GM18909 (cell line): ENCODE results near the gene USP31.
"Not testable (repeated sequence)": the region's sequence is repeated elsewhere in the genome, so short reads cannot be mapped to it uniquely, and the experiment has no call there.

Experiments used
- ATAC-seq: cut with Tn5 transposase; IDR thresholded peaks from one replicate; pipeline ENCODE4 v1.9.1; 2021; ENCODE audit warnings: mild to moderate bottlenecking; ENCODE audit not compliant: unreplicated experiment, poor library complexity

Gene USP31

GRCh38 chr16:23158114-23158513 lies 8.9 kb upstream of the USP31 start:
- no peak for ATAC-seq

GRCh38 chr16:23156946-23157460 lies 7.8 kb upstream of the USP31 start:
- ATAC-seq = no peak

GRCh38 chr16:23156110-23156509 lies 6.9 kb upstream of the USP31 start:
- ATAC-seq = no peak

GRCh38 chr16:23155445-23156049 lies 6.3 kb upstream of the USP31 start:
- ATAC-seq = no peak

- no peak for ATAC-seq
Measured at GRCh38 chr16:23152386-23153178, 3.3 kb upstream of the USP31 start.

GRCh38 chr16:23149993-23150364 lies 727 bp upstream of the USP31 start:
- no peak for ATAC-seq

- peak; percentile 43 for ATAC-seq
Measured at GRCh38 chr16:23148513-23149266, 562 bp downstream of the USP31 start.

GRCh38 chr16:23148166-23148512 lies 1.1 kb downstream of the USP31 start:
- ATAC-seq = no peak

GRCh38 chr16:23147666-23148065 lies 1.6 kb downstream of the USP31 start:
- no peak for ATAC-seq

GRCh38 chr16:23146877-23147601 lies 2.2 kb downstream of the USP31 start:
- no peak for ATAC-seq

GRCh38 chr16:23145608-23146007 lies 3.6 kb downstream of the USP31 start:
- no peak for ATAC-seq

- ATAC-seq = no peak
Measured at GRCh38 chr16:23145186-23145585, 4.1 kb downstream of the USP31 start.

- ATAC-seq = not testable (repeated sequence)
Measured at GRCh38 chr16:23144393-23144792, 4.9 kb downstream of the USP31 start.

- ATAC-seq = no peak
Measured at GRCh38 chr16:23143391-23143790, 5.9 kb downstream of the USP31 start.

- no peak for ATAC-seq
Measured at GRCh38 chr16:23141959-23142740, 7.1 kb downstream of the USP31 start.

- no peak for ATAC-seq
Measured at GRCh38 chr16:23141500-23141899, 7.8 kb downstream of the USP31 start.

GRCh38 chr16:23141033-23141432 lies 8.2 kb downstream of the USP31 start:
- ATAC-seq = no peak

- ATAC-seq = no peak
Measured at GRCh38 chr16:23140107-23140506, 9.1 kb downstream of the USP31 start.

- ATAC-seq = no peak
Measured at GRCh38 chr16:23137818-23138217, 11.4 kb downstream of the USP31 start.

- ATAC-seq = no peak
Measured at GRCh38 chr16:23137256-23137655, 12.0 kb downstream of the USP31 start.
